Vagina (tissue), 2 donors: Measurements from ENCODE around the gene CAPN14. TPM values are rescaled to one million over a fixed set of nuclear protein-coding genes. Genes with fewer than 3 reads are reported as not detected.
A peak's percentile ranks its signal among the peaks of the same experiment; 100 is the strongest.

Experiments used
- DNase-seq, 2 donors: peaks; one replicate each; pipeline ENCODE4 v3.0.0-alpha.2; 2017; ENCODE audit errors: extremely low spot score in 2 of 2
- H3K27ac ChIP-seq: fragments of 200-600 bp; sonication (generic); one replicate; pipeline ENCODE4 v1.5.1; 2019
- H3K27me3 ChIP-seq: fragments of 200-600 bp; sonication (generic); one replicate; pipeline ENCODE4 v1.5.1; 2019
- H3K36me3 ChIP-seq, 2 donors: fragments of 200-600 bp; sonication (generic); one replicate each; pipeline ENCODE4 v1.5.1; 2017 to 2019
- H3K4me1 ChIP-seq: fragments of 200-600 bp; sonication (generic); one replicate; pipeline ENCODE4 v1.5.1; 2019
- H3K4me3 ChIP-seq, 2 donors: fragments of 200-600 bp; sonication (generic); 1 replicate in 1 of 2; 2 replicates in 1 of 2; pipeline ENCODE4 v1.5.1; 2016 to 2019
- H3K9me3 ChIP-seq: fragments of 200-600 bp; sonication (generic); one replicate; pipeline ENCODE4 v1.5.1; 2019
- CTCF ChIP-seq, 3 experiments: fragments of 450-650 bp in 2 of 3; fragments of 200-600 bp in 1 of 3; sonication (generic) in 1 of 3; IDR thresholded peaks; one replicate each; pipeline ENCODE4 v1.5.1; 2017 to 2019; ENCODE audit warnings: antibody characterized with exemption in 3 of 3, mild to moderate bottlenecking in 2 of 3, moderate library complexity in 2 of 3
- POLR2A ChIP-seq, 2 donors: fragments of 450-650 bp; IDR thresholded peaks; one replicate each; pipeline ENCODE4 v1.6.1; 2017; ENCODE audit warnings: antibody characterized with exemption in 2 of 2, mild to moderate bottlenecking in 2 of 2, moderate library complexity in 2 of 2
- POLR2AphosphoS5 ChIP-seq, 2 donors: sonication (generic); formaldehyde crosslinking; IDR thresholded peaks; one replicate each; pipeline ENCODE4 v1.9.0; 2017; ENCODE audit warnings: antibody characterized with exemption in 2 of 2, mild to moderate bottlenecking in 2 of 2, low read depth in 1 of 2; ENCODE audit not compliant: insufficient read depth in 1 of 2
- intact Hi-C: fragments of 100-400 bp; cut with DNase I; formaldehyde crosslinking; loops from one replicate; pipeline ENCODE4 v1.15.1; 2023
- total RNA-seq: library from RNA; depleted of rRNA; stranded (reverse); fragments of >200 nt; gene quantifications from one replicate; pipeline ENCODE4 v1.2.3, GENCODE V29; 2016

CAPN14 gene
- total RNA-seq, 1 donor from 2014 or later: 4.7 TPM

GRCh38 chr2:31150120-31150670, 67.1 kb downstream of the CAPN14 start:
- Histone ChIP-seq H3K27ac (no peak overlapping the region), H3K4me3 (no peak overlapping the region), H3K36me3 (no peaks in the 10 kb centered on the region), H3K4me1 (no peaks in the 10 kb centered on the region), H3K27me3 (no peaks in the 10 kb centered on the region), H3K9me3 (no peaks in the 10 kb centered on the region)
- intact Hi-C loops: no loop called here
- no peak for DNase-seq
- TF ChIP-seq POLR2A (IDR thresholded peaks at IDR 0.05) (no peak), POLR2AphosphoS5 (IDR thresholded peaks at IDR 0.05; ENCODE audit: insufficient read depth in 1 of 2, low read depth in 1 of 2) (no peak), CTCF (IDR thresholded peaks at IDR 0.05) (no peak)

GRCh38 chr2:31148514-31148913, 68.8 kb downstream of the CAPN14 start:
- DNase-seq: no peak
- no peaks in the 10 kb centered on the region for H3K9me3 ChIP-seq
- no peaks in the 10 kb centered on the region for H3K36me3 ChIP-seq
- intact Hi-C loops: no loop called here
- TF ChIP-seq POLR2AphosphoS5 (IDR thresholded peaks at IDR 0.05; ENCODE audit: insufficient read depth in 1 of 2, low read depth in 1 of 2) (no peak), CTCF (IDR thresholded peaks at IDR 0.05) (no peak), POLR2A (IDR thresholded peaks at IDR 0.05) (no peak)
- H3K4me1 ChIP-seq: no peaks in the 10 kb centered on the region
- no peaks in the 10 kb centered on the region for H3K27me3 ChIP-seq
- no peak overlapping the region for H3K4me3 ChIP-seq
- H3K27ac ChIP-seq: no peak overlapping the region

- no peaks in the 10 kb centered on the region for H3K27me3 ChIP-seq
- H3K27ac ChIP-seq: no peak overlapping the region
- no peak for TF ChIP-seq POLR2AphosphoS5 (IDR thresholded peaks at IDR 0.05; ENCODE audit: insufficient read depth in 1 of 2, low read depth in 1 of 2)
- no peak for TF ChIP-seq POLR2A (IDR thresholded peaks at IDR 0.05)
- no peak for TF ChIP-seq CTCF (IDR thresholded peaks at IDR 0.05)
- no peaks in the 10 kb centered on the region for H3K4me1 ChIP-seq
- H3K4me3 ChIP-seq: no peak overlapping the region
- intact Hi-C loops: no loop called here
- no peaks in the 10 kb centered on the region for H3K9me3 ChIP-seq
- no peak for DNase-seq
- H3K36me3 ChIP-seq: no peaks in the 10 kb centered on the region
These were observed 69.7 kb downstream of the CAPN14 start for GRCh38 chr2:31147645-31148044.

- intact Hi-C loops: no loop called here
- H3K4me3 ChIP-seq: no peak overlapping the region
- peaks cover 16% of the 10 kb centered on the region for H3K4me1 ChIP-seq
- H3K27me3 ChIP-seq: no peaks in the 10 kb centered on the region
- TF ChIP-seq POLR2A (IDR thresholded peaks at IDR 0.05): no peak
- TF ChIP-seq CTCF (IDR thresholded peaks at IDR 0.05): no peak
- no peak for TF ChIP-seq POLR2AphosphoS5 (IDR thresholded peaks at IDR 0.05; ENCODE audit: insufficient read depth in 1 of 2, low read depth in 1 of 2)
- no peaks in the 10 kb centered on the region for H3K36me3 ChIP-seq
- H3K9me3 ChIP-seq: no peaks in the 10 kb centered on the region
- DNase-seq: peak in 1 of 2 donors; percentile 25
- H3K27ac ChIP-seq: no peak overlapping the region
These were observed 75.2 kb downstream of the CAPN14 start for GRCh38 chr2:31142110-31142509.

- DNase-seq: peak in 1 of 2 donors; percentile 40
- Histone ChIP-seq H3K27me3 (no peaks in the 10 kb centered on the region), H3K4me3 (no peak overlapping the region), H3K27ac (no peak overlapping the region), H3K9me3 (no peaks in the 10 kb centered on the region), H3K4me1 (peaks cover 20% of the 10 kb centered on the region), H3K36me3 (no peaks in the 10 kb centered on the region)
- TF ChIP-seq POLR2AphosphoS5 (IDR thresholded peaks at IDR 0.05; ENCODE audit: insufficient read depth in 1 of 2, low read depth in 1 of 2): no peak
- no peak for TF ChIP-seq POLR2A (IDR thresholded peaks at IDR 0.05)
- no peak for TF ChIP-seq CTCF (IDR thresholded peaks at IDR 0.05)
- intact Hi-C loops: no loop called here
These were observed 75.8 kb downstream of the CAPN14 start for GRCh38 chr2:31141443-31142085.
